ENCODE measurements around the gene GPR42.

GRCh38 chr19:35410487-35410886 lies 39.6 kb downstream of the GPR42 start:
- TF ChIP-seq CTCF (IDR thresholded peaks at IDR 0.05): no peak
- no peak for TF ChIP-seq POLR2A (IDR thresholded peaks at IDR 0.05)
